GM19238 (cell line): ENCODE data around the gene PGAP3.
"Not testable (repeated sequence)": the region's sequence is repeated elsewhere in the genome, so short reads cannot be mapped to it uniquely, and the experiment has no call there.

Experiments
- DNase-seq: peaks from one replicate; pipeline ENCODE4 v3.0.0; 2011; ENCODE audit warnings: low spot score; ENCODE audit not compliant: insufficient read length

Gene PGAP3

DNA sequence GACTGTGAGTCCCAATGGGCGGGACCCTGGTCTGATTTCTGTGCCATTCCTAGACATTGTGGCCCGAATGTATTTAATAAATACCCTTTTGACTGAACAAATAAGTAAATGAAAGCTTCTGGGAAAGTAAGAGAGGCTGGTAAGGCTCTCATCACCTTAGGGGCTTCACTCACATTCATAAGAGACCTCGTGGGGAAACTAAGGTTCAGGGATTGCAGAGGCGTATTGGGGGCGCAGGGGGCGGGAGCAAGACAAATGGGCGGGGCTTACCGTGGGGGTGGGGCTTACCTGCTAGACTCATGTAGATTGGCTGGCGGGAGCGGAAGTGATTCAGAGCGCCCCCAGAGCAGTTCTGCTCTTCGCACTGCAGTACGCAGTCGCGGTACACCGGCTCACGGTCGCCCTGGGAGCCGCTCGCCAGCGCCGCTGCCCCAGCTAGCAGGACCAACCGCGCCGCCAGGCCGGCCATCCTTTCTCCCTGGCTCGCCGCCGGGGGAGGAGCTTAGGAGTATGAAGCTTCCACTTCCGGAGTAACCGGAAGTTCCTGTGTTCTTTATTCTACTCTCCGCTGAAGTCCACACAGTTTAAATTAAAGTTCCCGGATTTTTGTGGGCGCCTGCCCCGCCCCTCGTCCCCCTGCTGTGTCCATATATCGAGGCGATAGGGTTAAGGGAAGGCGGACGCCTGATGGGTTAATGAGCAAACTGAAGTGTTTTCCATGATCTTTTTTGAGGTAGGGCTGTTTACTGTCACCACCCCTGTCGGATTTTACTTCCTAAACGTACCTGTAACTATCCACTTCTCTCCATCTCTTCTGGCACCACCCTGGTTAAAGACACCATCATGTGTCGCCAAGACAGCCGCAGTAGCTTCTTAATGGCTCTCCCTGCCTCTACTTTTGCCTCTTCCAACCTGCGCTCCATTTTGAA, at the start of gene PGAP3:
TSS of gene PGAP3 (minus strand) at position 512 of the 929 bp plus-strand sequence. CDS start at position 469, 43 bp downstream.
- DNase-seq: peak; percentile 89

GRCh38 chr17:39737206-39737759, 49.4 kb upstream of the PGAP3 start:
- no peak for DNase-seq

GRCh38 chr17:39736319-39737165, 48.7 kb upstream of the PGAP3 start:
- no peak for DNase-seq

DNA sequence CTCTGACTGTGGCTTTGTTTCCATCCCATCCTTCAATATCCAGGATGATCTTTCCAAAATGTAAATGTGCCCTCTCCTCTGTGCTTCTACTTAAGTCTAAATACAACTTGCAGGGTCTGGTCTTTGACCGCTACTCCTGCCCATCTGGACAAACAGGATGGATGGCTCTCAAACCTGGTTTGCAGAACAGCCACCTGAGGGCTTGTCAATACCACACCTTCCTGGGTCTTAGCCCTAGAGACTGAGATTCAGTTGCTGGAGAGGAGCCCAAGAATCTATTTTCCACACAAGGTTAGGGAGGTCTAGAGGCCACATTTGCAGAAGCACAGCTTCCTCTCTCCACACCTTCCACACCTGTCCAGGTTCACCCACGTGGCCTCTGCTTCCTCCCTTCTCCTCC, 48.0 kb upstream of the PGAP3 start:
- DNase-seq: no peak

DNA sequence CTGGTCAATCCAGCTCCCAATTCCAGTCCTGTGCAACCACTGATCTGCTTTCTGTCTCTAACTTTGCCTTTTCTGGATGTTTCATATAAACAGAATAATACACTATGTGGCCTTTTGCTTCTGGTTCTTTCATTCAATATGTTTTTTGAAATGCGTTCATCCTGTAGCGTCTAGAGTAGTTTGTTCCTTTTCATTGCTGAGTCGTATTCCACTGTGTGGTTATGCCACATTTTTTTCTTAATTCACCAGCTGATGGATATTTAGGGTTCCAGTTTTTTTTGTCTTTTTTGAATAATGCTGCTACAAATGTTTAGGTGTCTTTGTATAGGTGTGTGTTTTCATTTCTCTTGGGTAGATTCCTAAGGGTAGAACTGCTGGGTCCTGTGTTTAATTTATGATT, 44.7 kb upstream of the PGAP3 start:
- DNase-seq: no peak

- peak; percentile 97 for DNase-seq
Observed at GRCh38 chr17:39730095-39730921, 42.5 kb upstream of the PGAP3 start, which contains the start of gene MIEN1. Gene MIEN1, minus strand, starts transcription at chr17:39730532. Its CDS starts 37 bp downstream, at chr17:39730495.

GRCh38 chr17:39729280-39729851, 41.5 kb upstream of the PGAP3 start:
- DNase-seq: no peak

GRCh38 chr17:39727556-39727955, 39.7 kb upstream of the PGAP3 start:
- DNase-seq: no peak

DNA sequence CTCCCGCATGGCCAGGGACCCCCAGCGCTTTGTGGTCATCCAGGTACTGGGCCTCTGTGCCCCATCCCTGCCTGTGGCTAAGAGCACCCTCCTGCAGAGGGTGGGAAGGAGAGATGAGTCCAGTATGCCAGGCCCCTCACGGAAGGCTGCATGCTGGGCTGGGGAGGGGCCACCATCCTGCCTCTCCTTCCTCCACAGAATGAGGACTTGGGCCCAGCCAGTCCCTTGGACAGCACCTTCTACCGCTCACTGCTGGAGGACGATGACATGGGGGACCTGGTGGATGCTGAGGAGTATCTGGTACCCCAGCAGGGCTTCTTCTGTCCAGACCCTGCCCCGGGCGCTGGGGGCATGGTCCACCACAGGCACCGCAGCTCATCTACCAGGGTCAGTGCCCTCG, 38.8 kb upstream of the PGAP3 start:
- DNase-seq: no peak

- DNase-seq: not testable (repeated sequence)
Observed at GRCh38 chr17:39725923-39726322, 38.1 kb upstream of the PGAP3 start.

GRCh38 chr17:39724731-39725130, 36.9 kb upstream of the PGAP3 start:
- no peak for DNase-seq

GRCh38 chr17:39722965-39723848, 35.4 kb upstream of the PGAP3 start:
- DNase-seq: no peak

GRCh38 chr17:39722104-39722503, 34.2 kb upstream of the PGAP3 start:
- no peak for DNase-seq

GRCh38 chr17:39719563-39720355, 31.9 kb upstream of the PGAP3 start:
- no peak for DNase-seq

DNA sequence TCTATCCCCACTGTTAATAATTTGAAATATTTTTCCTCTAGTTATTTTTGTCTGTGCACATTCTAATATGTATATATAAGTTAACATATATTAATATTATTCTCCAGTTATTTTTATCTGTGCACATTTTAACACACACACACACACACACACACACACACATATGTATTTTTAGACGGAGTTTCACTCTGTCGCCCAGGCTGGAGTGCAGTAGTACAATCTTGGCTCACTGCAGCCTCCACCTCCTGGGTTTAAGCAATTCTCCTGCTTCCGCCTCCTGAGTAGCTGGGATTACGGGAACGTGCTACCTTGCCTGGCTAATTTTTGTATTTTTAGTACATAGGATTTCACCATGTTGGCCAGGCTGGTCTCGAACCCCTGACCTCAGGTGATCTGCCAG, 29.8 kb upstream of the PGAP3 start:
- no peak for DNase-seq

DNA sequence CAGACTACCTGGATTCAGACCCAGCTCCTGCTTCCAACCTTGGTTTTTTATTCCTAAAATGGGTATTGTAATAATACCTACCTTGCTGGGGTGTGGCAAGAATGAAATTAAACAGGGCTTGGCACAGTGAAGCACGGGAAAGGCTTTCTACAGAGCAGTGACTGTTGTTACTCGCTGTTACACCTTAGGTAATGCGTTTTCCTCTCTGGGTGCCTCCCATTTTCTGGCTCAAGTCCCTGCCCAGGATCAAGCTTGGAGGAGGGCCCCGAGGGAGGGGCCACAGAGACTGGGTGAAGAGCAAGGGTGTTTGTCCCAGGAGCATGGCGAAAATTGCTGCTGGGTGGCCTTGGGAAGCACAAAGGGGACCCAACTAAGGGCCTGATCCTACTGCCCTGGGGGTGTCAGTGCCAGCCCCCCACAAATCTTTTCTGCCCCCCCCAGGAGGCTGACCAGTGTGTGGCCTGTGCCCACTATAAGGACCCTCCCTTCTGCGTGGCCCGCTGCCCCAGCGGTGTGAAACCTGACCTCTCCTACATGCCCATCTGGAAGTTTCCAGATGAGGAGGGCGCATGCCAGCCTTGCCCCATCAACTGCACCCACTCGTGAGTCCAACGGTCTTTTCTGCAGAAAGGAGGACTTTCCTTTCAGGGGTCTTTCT, 29.2 kb upstream of the PGAP3 start:
- DNase-seq: no peak

GRCh38 chr17:39716073-39716818, 28.4 kb upstream of the PGAP3 start:
- DNase-seq: no peak
